GM12878 (cell line): ENCODE data around the gene DMKN. TPM values are rescaled to one million over a fixed set of nuclear protein-coding genes. Genes with fewer than 3 reads are reported as not detected.

Experiments used
- ATAC-seq: fragments of 200-7000 bp; cut with Tn5 transposase; 3 replicates; pipeline ENCODE4 v1.9.1; 2020; ENCODE audit warnings: mild to moderate bottlenecking, moderate library complexity
- BruUV-seq: library from RNA; stranded (reverse); fragments of 400-500 nt; replicated peaks from 2 replicates; lab custom pipeline; 2021; lab: Mats Ljungman, UMichigan
- CTCF ChIA-PET: fragments of 300-600 bp; sonication (Branson Sonifier 250); formaldehyde crosslinking; extraction: SDS; loops from one replicate; lab custom pipeline; 2021; ENCODE audit warnings: inconsistent platforms; lab: Yijun Ruan, JAX
- POLR2A ChIA-PET: fragments of 350-600 bp; formaldehyde crosslinking; extraction: SDS; loops from one replicate; lab custom pipeline; 2021; ENCODE audit warnings: inconsistent platforms; lab: Charles Lee
- RAD21 ChIA-PET: fragments of 300-600 bp; sonication (Branson Sonifier 250); formaldehyde crosslinking; loops from one replicate; lab custom pipeline; 2023; ENCODE audit warnings: antibody characterized with exemption; ENCODE audit not compliant: unreplicated experiment; lab: Charles Lee
- SMC1A ChIA-PET: fragments of 300-600 bp; sonication (Branson Sonifier 250); formaldehyde crosslinking; loops from one replicate; lab custom pipeline; 2023; ENCODE audit not compliant: unreplicated experiment, uncharacterized antibody; lab: Charles Lee
- DNase-seq: peaks from one replicate; pipeline ENCODE4 v3.0.0-alpha.2; 2011; ENCODE audit warnings: low read depth, low spot score
- FAIRE-seq: peaks from 3 replicates; lab custom pipeline; 2011; peaks lifted over from hg19 to GRCh38; lab: Jason Lieb, UNC
- H2AFZ ChIP-seq: 2 replicates; pipeline ENCODE4 v1.6.0; 2011; ENCODE audit warnings: low read depth, low read length, control low read depth; ENCODE audit not compliant: control insufficient read depth
- H3K27ac ChIP-seq: 2 replicates; pipeline ENCODE4 v1.5.1; 2011; ENCODE audit warnings: control low read depth; ENCODE audit not compliant: control insufficient read depth, insufficient read depth
- H3K27me3 ChIP-seq, 2 experiments: replicated peaks in 1 of 2; 2 replicates each; pipeline versions ENCODE4 v1.6.0 to v1.6.1; 2011; ENCODE audit warnings: low read length in 1 of 2; ENCODE audit not compliant: control insufficient read depth in 2 of 2, insufficient read depth in 2 of 2
- H3K36me3 ChIP-seq, 2 experiments: 2 replicates each; pipeline ENCODE4 v1.5.1; 2011; ENCODE audit warnings: low read length in 1 of 2; ENCODE audit not compliant: control insufficient read depth in 2 of 2, insufficient read depth in 2 of 2
- H3K4me1 ChIP-seq: 2 replicates; pipeline ENCODE4 v1.6.1; 2011; ENCODE audit warnings: mild to moderate bottlenecking, low read length, moderate library complexity, mixed read lengths; ENCODE audit not compliant: control insufficient read depth, insufficient read depth
- H3K4me2 ChIP-seq: 2 replicates; pipeline ENCODE4 v1.6.0; 2011; ENCODE audit warnings: control low read depth; ENCODE audit not compliant: control insufficient read depth, insufficient read depth
- H3K4me3 ChIP-seq: fragments of 200-600 bp; sonication (generic); 2 replicates; pipeline ENCODE4 v1.5.1; 2016
- H3K79me2 ChIP-seq: 2 replicates; pipeline ENCODE4 v1.6.0; 2011; ENCODE audit warnings: low read length; ENCODE audit not compliant: control insufficient read depth, insufficient read depth
- H3K9ac ChIP-seq: 2 replicates; pipeline ENCODE4 v1.8.0; 2011; ENCODE audit warnings: low read length, control low read depth, mixed read lengths; ENCODE audit not compliant: control insufficient read depth, insufficient read depth
- H3K9me3 ChIP-seq: replicated peaks from 3 replicates; pipeline ENCODE4 v1.5.1; 2011; ENCODE audit warnings: mild to moderate bottlenecking, low read length; ENCODE audit not compliant: control insufficient read depth, insufficient read depth
- H4K20me1 ChIP-seq: 2 replicates; pipeline ENCODE4 v1.6.0; 2011; ENCODE audit not compliant: control insufficient read depth, insufficient read depth
- ATF3 ChIP-seq: IDR thresholded peaks from 2 replicates; pipeline ENCODE4 v1.6.1; 2011; ENCODE audit warnings: low read depth, mild to moderate bottlenecking, low read length, moderate library complexity, borderline replicate concordance; ENCODE audit errors: extremely low read depth
- BMI1 ChIP-seq: fragments of 450-650 bp; IDR thresholded peaks from 2 replicates; pipeline ENCODE4 v1.6.1; 2016; ENCODE audit warnings: mild to moderate bottlenecking, moderate library complexity, borderline replicate concordance
- CTCF ChIP-seq, 3 experiments: IDR thresholded peaks in 2 of 3; conservative IDR thresholded peaks in 1 of 3; 2 replicates each; pipeline ENCODE4 v1.5.1; 2011; ENCODE audit warnings: low read depth in 3 of 3, low read length in 3 of 3, mild to moderate bottlenecking in 3 of 3, control low read depth in 2 of 3, moderate library complexity in 2 of 3, inconsistent platforms in 1 of 3, mixed read lengths in 1 of 3; ENCODE audit not compliant: control insufficient read depth in 2 of 3, insufficient read depth in 1 of 3; ENCODE audit errors: extremely low read depth in 1 of 3
- DPF2 ChIP-seq: fragments of 450-650 bp; IDR thresholded peaks from 2 replicates; pipeline ENCODE4 v1.6.1; 2017; ENCODE audit warnings: mild to moderate bottlenecking
- E2F4 ChIP-seq: IDR thresholded peaks from 2 replicates; pipeline ENCODE4 v1.6.1; 2012; ENCODE audit warnings: low read depth, low read length, improper control_type of control experiment
- EZH2 ChIP-seq: IDR thresholded peaks from 2 replicates; pipeline ENCODE4 v1.6.1; 2012; ENCODE audit warnings: low read depth, mild to moderate bottlenecking, control low read depth, inconsistent platforms, low read length, borderline replicate concordance; ENCODE audit not compliant: control insufficient read depth
- NR2C2 ChIP-seq: IDR thresholded peaks from 2 replicates; pipeline ENCODE4 v1.6.1; 2011; ENCODE audit warnings: borderline replicate concordance, low read depth; ENCODE audit not compliant: control insufficient read depth, insufficient read length
- PRDM15 ChIP-seq: fragments of 450-650 bp; formaldehyde crosslinking; IDR thresholded peaks from 2 replicates; pipeline ENCODE4 v1.4.0; 2020; ENCODE audit warnings: mild to moderate bottlenecking, moderate library complexity
- ZBTB11 ChIP-seq: fragments of 450-650 bp; formaldehyde crosslinking; IDR thresholded peaks from 2 replicates; pipeline ENCODE4 v1.5.0; 2022; ENCODE audit warnings: mild to moderate bottlenecking, missing genetic modification characterization
- ZNF622 ChIP-seq: fragments of 450-650 bp; IDR thresholded peaks from 2 replicates; pipeline ENCODE4 v1.6.1; 2017; ENCODE audit warnings: mild to moderate bottlenecking, inconsistent platforms
- WGBS: methylation state at CpG from one replicate; pipeline ENCODE4 v1.1.6; 2016; ENCODE audit warnings: low lambda C conversion rate; ENCODE audit not compliant: insufficient replicate concordance, insufficient coverage; ENCODE audit errors: missing lambda C conversion rate; 5-methylcytosine and 5-hydroxymethylcytosine counted together
- in situ Hi-C: fragments of 300-500 bp; cut with MboI; formaldehyde crosslinking; loops from 9 replicates; pipeline ENCODE4 v1.14.3; 2018; ENCODE audit warnings: mixed read lengths
- intact Hi-C: fragments of 100-400 bp; cut with micrococcal nuclease; formaldehyde crosslinking; loops from one replicate; pipeline ENCODE4 v1.14.2; 2022; ENCODE audit not compliant: unreplicated experiment
- polyA plus RNA-seq, 11 experiments: library from polyadenylated mRNA; depleted of rRNA in 4 of 11; unstranded in 6 of 11; stranded (reverse) in 5 of 11; fragments of >200 nt; fragmentation: Nextera tagmentation in 4 of 11; fragmentation: Illumina TruSeq in 1 of 11; extraction: Ambion mirVana in 4 of 11; extraction: Trizol in 1 of 11; gene quantifications; 1 replicate in 1 of 11; 2 replicates in 10 of 11; pipeline versions ENCODE4 v1.2.1 to v1.2.3, GENCODE V29; 2011 to 2016; ENCODE audit warnings: inconsistent platforms in 2 of 11, missing spikeins in 2 of 11, low read depth in 1 of 11
- total RNA-seq, 4 experiments: library from RNA; depleted of rRNA in 3 of 4; stranded (reverse); fragments of >200 nt in 3 of 4; fragmentation: Illumina TruSeq in 1 of 4; extraction: Trizol in 1 of 4; gene quantifications; 2 replicates each; pipeline versions ENCODE4 v1.2.1 to v1.2.3, GENCODE V29; 2013 to 2021

Gene DMKN
- total and polyA plus RNA-seq, 10 of the 15 experiments (the other 5 are each of a cell fraction or from before 2014, with no cell fraction given), result 36.4 to 114 (median 58.6) TPM

- no peak for ATAC-seq
- ChIA-PET CTCF (interaction anchor here (0.7 to 6.3 kb wide), 39 partner anchors 10 to 368 kb away, joined by 3 to 87 read pairs (median 5); partner anchors contain the start of genes COX6B1, ETV2, FXYD7 and HAUS5), RAD21 (interaction anchor here (0.8 to 4.8 kb wide), 19 partner anchors 15 to 443 kb away, joined by 3 to 24 read pairs (median 3); partner anchors contain the start of genes COX6B1, HAUS5 and LIN37), SMC1A (interaction anchor here (0.7 to 5.7 kb wide), 11 partner anchors 15 to 163 kb away, joined by 3 to 35 read pairs (median 5); partner anchors contain the start of genes FFAR1, FFAR2 and HAUS5), POLR2A (interaction anchor here (0.6 to 2.6 kb wide), 7 partner anchors 24 to 138 kb away, joined by 3 to 14 read pairs (median 5); partner anchors contain the start of genes COX6B1 and HAUS5)
- no peaks in the 10 kb centered on the region for H4K20me1 ChIP-seq
- H3K79me2 ChIP-seq, result no peaks in the 10 kb centered on the region
- in situ Hi-C loops, result no loop called here
- no peaks in the 10 kb centered on the region for H3K9me3 ChIP-seq
- BruUV-seq, result no TSS peak
- peaks cover 8% of the 10 kb centered on the region for H3K4me1 ChIP-seq
- intact Hi-C loops, result loop anchor here (1.0 to 2.0 kb wide), 2 partner anchors 34 to 82 kb away; partner anchors contain the start of gene TMEM147
- no peak overlapping the region for H3K9ac ChIP-seq
- WGBS, result 36% methylated on average over 15 of the region's 15 CpGs
- no peaks in the 10 kb centered on the region for H3K36me3 ChIP-seq
- no peaks in the 10 kb centered on the region; a peak in 1 of 4 replicates for H3K27me3 ChIP-seq
- FAIRE-seq, result no peak
- no peak for DNase-seq
- no peak overlapping the region for H3K4me3 ChIP-seq
- H2AFZ ChIP-seq, result no peak overlapping the region; the same call in 1 of the 2 replicates
- H3K27ac ChIP-seq, result no peak overlapping the region
- peak overlapping the region; percentile 91; the same call in 1 of the 2 replicates for H3K4me2 ChIP-seq
- no peak for TF ChIP-seq CTCF (IDR thresholded peaks at IDR 0.05 in 2 of 3, conservative IDR thresholded peaks at IDR 0.05 in 1 of 3; ENCODE audit: control insufficient read depth in 2 of 3, extremely low read depth in 1 of 3, insufficient read depth in 1 of 3, low read depth in 3 of 3, low read length in 3 of 3)
- no peak for TF ChIP-seq ZBTB11
- TF ChIP-seq E2F4, result no peak
- TF ChIP-seq PRDM15, result no peak
- TF ChIP-seq ATF3, result no peak
- no peak for TF ChIP-seq BMI1
- TF ChIP-seq NR2C2, result no peak
- no peak for TF ChIP-seq ZNF622
- TF ChIP-seq DPF2, result no peak
- TF ChIP-seq EZH2, result no peak
Measured at GRCh38 chr19:35510626-35510964, 2.9 kb downstream of the DMKN start.
